WERI-Rb-1 (cell line): Measurements from ENCODE around the gene PPFIBP1.

Source experiments
- DNase-seq: peaks from one replicate; pipeline ENCODE4 v3.0.0-alpha.2; 2020
- H3K27ac ChIP-seq: fragments of 250-450 bp; sonication (Bioruptor Pico); 2 replicates; pipeline ENCODE4 v1.5.1; 2020; ENCODE audit warnings: mild to moderate bottlenecking, moderate library complexity
- H3K27me3 ChIP-seq: fragments of 250-450 bp; sonication (Bioruptor Pico); 2 replicates; pipeline ENCODE4 v1.5.1; 2021; ENCODE audit warnings: mild to moderate bottlenecking, low read depth, moderate library complexity; ENCODE audit not compliant: insufficient read depth, severe bottlenecking
- H3K36me3 ChIP-seq: fragments of 250-450 bp; sonication (Bioruptor Pico); 2 replicates; pipeline ENCODE4 v1.5.1; 2020; ENCODE audit warnings: mild to moderate bottlenecking, moderate library complexity
- H3K4me3 ChIP-seq: 2 replicates; pipeline ENCODE4 v1.5.1; 2011; ENCODE audit warnings: low read depth, mild to moderate bottlenecking, control low read depth, low read length
- H3K9me3 ChIP-seq: fragments of 250-450 bp; sonication (Bioruptor Pico); 2 replicates; pipeline ENCODE4 v1.5.1; 2021; ENCODE audit warnings: mild to moderate bottlenecking, moderate library complexity; ENCODE audit not compliant: severe bottlenecking
- CTCF ChIP-seq: IDR thresholded peaks from 2 replicates; pipeline ENCODE4 v1.5.1; 2011; ENCODE audit warnings: low read depth, mild to moderate bottlenecking, control low read depth, inconsistent platforms, low read length

Gene PPFIBP1

DNA sequence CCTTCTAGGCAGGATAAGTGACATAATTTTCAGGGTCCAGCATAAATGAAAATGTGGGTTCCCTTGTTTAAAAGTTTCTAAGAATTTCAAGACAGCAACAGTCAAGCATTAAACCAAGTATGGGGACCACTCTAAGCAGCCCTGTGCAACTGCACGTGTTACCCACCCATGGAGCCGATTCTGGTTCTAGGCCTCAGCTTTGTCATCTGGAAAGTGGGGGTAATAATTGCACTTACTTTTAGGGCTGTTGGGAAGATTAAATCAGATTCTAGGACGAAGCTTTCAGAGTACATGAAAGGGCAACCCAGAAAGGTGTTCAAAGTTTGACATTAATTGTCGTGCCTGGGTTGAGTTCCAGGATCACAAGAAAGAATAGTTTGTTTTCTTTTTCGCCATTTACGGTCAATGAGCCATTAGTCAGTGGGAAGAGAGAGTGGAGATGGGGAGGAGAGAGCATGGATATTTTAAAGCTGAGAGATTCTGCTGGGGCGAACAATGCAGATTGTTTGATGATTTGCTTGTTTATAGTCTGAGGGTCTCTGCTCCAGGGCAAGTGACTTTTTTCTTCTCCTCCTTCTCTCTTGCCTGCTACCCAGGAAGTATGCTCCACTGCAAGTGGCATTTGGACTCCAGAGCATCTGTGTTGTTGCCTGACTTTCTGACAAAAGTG lies 10.7 kb upstream of the PPFIBP1 start:
- DNase-seq, result no peak
- TF ChIP-seq CTCF, result no peak
- no peaks in the 10 kb centered on the region for H3K36me3 ChIP-seq
- H3K27me3 ChIP-seq, result no peaks in the 10 kb centered on the region
- H3K9me3 ChIP-seq, result no peaks in the 10 kb centered on the region
- no peak overlapping the region for H3K27ac ChIP-seq
- H3K4me3 ChIP-seq, result no peak overlapping the region

- H3K9me3 ChIP-seq, result no peaks in the 10 kb centered on the region
- no peak overlapping the region for H3K4me3 ChIP-seq
- no peak for DNase-seq
- H3K27ac ChIP-seq, result no peak overlapping the region
- H3K27me3 ChIP-seq, result no peaks in the 10 kb centered on the region
- no peak for TF ChIP-seq CTCF
- H3K36me3 ChIP-seq, result no peaks in the 10 kb centered on the region
Observed at GRCh38 chr12:27515671-27516070, 8.3 kb upstream of the PPFIBP1 start.

DNA sequence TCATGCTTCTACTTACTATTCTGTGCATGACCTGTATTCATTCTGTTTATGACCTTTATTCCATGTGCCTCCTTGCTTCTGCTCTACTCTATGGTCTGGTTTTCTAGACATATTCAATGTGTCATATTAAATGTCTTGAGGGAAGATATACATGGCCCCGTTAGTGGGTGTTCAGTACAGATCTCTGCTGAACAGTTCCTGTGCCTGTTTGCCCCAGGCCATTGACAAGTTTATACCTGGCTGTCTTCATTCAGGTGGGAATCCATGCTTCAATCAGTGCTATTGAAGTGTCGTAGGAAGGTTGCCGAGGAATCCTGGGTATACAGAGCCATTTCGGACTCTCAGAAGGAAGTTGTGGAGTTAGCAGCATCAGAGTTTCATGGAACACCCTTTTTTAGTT lies 7.4 kb upstream of the PPFIBP1 start:
- no peak for DNase-seq
- no peaks in the 10 kb centered on the region for H3K9me3 ChIP-seq
- TF ChIP-seq CTCF, result no peak
- no peak overlapping the region for H3K27ac ChIP-seq
- H3K4me3 ChIP-seq, result no peak overlapping the region
- no peaks in the 10 kb centered on the region for H3K27me3 ChIP-seq
- H3K36me3 ChIP-seq, result no peaks in the 10 kb centered on the region

- no peak for TF ChIP-seq CTCF
Observed at GRCh38 chr12:27517546-27517945, 6.5 kb upstream of the PPFIBP1 start.

GRCh38 chr12:27517961-27518665 lies 5.9 kb upstream of the PPFIBP1 start:
- no peaks in the 10 kb centered on the region for H3K9me3 ChIP-seq
- no peak for TF ChIP-seq CTCF
- H3K4me3 ChIP-seq, result no peak overlapping the region
- no peak for DNase-seq
- H3K27ac ChIP-seq, result no peak overlapping the region
- no peaks in the 10 kb centered on the region for H3K36me3 ChIP-seq
- no peaks in the 10 kb centered on the region for H3K27me3 ChIP-seq

More at GRCh38 chr12:27517546-27517945, 6.5 kb upstream of the PPFIBP1 start:
- Histone ChIP-seq H3K4me3 (no peak overlapping the region), H3K27me3 (no peaks in the 10 kb centered on the region), H3K9me3 (no peaks in the 10 kb centered on the region), H3K36me3 (no peaks in the 10 kb centered on the region), H3K27ac (no peak overlapping the region)
- no peak for DNase-seq
